GM18502 (cell line): ENCODE measurements around the gene SMARCD3.
A peak's percentile ranks its signal among the peaks of the same experiment; 100 is the strongest.

ENCODE experiments used
- ATAC-seq: cut with Tn5 transposase; IDR thresholded peaks from one replicate; pipeline ENCODE4 v1.9.1; 2021; ENCODE audit warnings: mild to moderate bottlenecking; ENCODE audit not compliant: unreplicated experiment, poor library complexity

SMARCD3 gene

GRCh38 chr7:151248346-151249033 lies at the start of gene SMARCD3:
SMARCD3 (minus strand) TSS chr7:151248694; CDS start chr7:151248562, 132 bp downstream.
- no peak for ATAC-seq

- no peak for ATAC-seq
Observed at GRCh38 chr7:151296202-151296992, 47.9 kb upstream of the SMARCD3 start.

GRCh38 chr7:151292850-151293249 lies 44.4 kb upstream of the SMARCD3 start:
- no peak for ATAC-seq

GRCh38 chr7:151291206-151291605 lies 42.7 kb upstream of the SMARCD3 start:
- no peak for ATAC-seq

- ATAC-seq: no peak
Observed at GRCh38 chr7:151290355-151290760, 41.9 kb upstream of the SMARCD3 start.

GRCh38 chr7:151289891-151290290 lies 41.4 kb upstream of the SMARCD3 start:
- ATAC-seq: no peak

- no peak for ATAC-seq
Observed at GRCh38 chr7:151286148-151286547, 37.7 kb upstream of the SMARCD3 start.

GRCh38 chr7:151283302-151283701 lies 34.8 kb upstream of the SMARCD3 start:
- ATAC-seq: no peak

GRCh38 chr7:151282111-151282510 lies 33.6 kb upstream of the SMARCD3 start:
- ATAC-seq: no peak

GRCh38 chr7:151281686-151282085 lies 33.2 kb upstream of the SMARCD3 start:
- ATAC-seq: no peak

GRCh38 chr7:151280388-151281019 lies 32.0 kb upstream of the SMARCD3 start:
- ATAC-seq: no peak

GRCh38 chr7:151279868-151280267 lies 31.4 kb upstream of the SMARCD3 start:
- ATAC-seq: no peak

- no peak for ATAC-seq
Observed at GRCh38 chr7:151278949-151279348, 30.5 kb upstream of the SMARCD3 start.

GRCh38 chr7:151277631-151278030 lies 29.1 kb upstream of the SMARCD3 start:
- ATAC-seq: no peak

GRCh38 chr7:151276666-151277590 lies 28.4 kb upstream of the SMARCD3 start:
- ATAC-seq: peak; percentile 62

GRCh38 chr7:151275813-151276577 lies 27.5 kb upstream of the SMARCD3 start:
- no peak for ATAC-seq

- ATAC-seq: no peak
Observed at GRCh38 chr7:151274936-151275812, 26.7 kb upstream of the SMARCD3 start.

GRCh38 chr7:151274396-151274795 lies 25.9 kb upstream of the SMARCD3 start:
- ATAC-seq: no peak
